Smooth muscle cell (in vitro differentiated cells): ENCODE data around the gene DESI1. TPM values are rescaled to one million over a fixed set of nuclear protein-coding genes. Genes with fewer than 3 reads are reported as not detected.

Experiments
- DNase-seq: peaks from one replicate; lab custom pipeline; 2025; ENCODE audit not compliant: unreplicated experiment; lab: John Stamatoyannopoulos, UW
- H2AFZ ChIP-seq: fragments of 200-600 bp; sonication (generic); 2 replicates; pipeline ENCODE4 v1.6.0; 2016; ENCODE audit warnings: antibody characterized with exemption, low read depth, mild to moderate bottlenecking
- H3F3A ChIP-seq: fragments of 200-600 bp; sonication (generic); 2 replicates; pipeline ENCODE4 v1.6.0; 2017; ENCODE audit warnings: antibody characterized with exemption, low read depth
- H3K27ac ChIP-seq: fragments of 200-600 bp; sonication (generic); 2 replicates; pipeline ENCODE4 v1.5.1; 2016; ENCODE audit warnings: low read depth, mild to moderate bottlenecking
- H3K27me3 ChIP-seq: fragments of 200-600 bp; sonication (generic); 2 replicates; pipeline ENCODE4 v1.6.1; 2016; ENCODE audit warnings: low read depth, mild to moderate bottlenecking
- H3K36me3 ChIP-seq: fragments of 200-600 bp; sonication (generic); 2 replicates; pipeline ENCODE4 v1.5.1; 2016; ENCODE audit warnings: low read depth
- H3K4me1 ChIP-seq: fragments of 200-600 bp; sonication (generic); 2 replicates; pipeline ENCODE4 v1.5.1; 2016; ENCODE audit warnings: low read depth
- H3K4me2 ChIP-seq: fragments of 200-600 bp; sonication (generic); 2 replicates; pipeline ENCODE4 v1.6.0; 2016; ENCODE audit warnings: mild to moderate bottlenecking
- H3K4me3 ChIP-seq: fragments of 200-600 bp; sonication (generic); 2 replicates; pipeline ENCODE4 v1.5.1; 2016; ENCODE audit warnings: mild to moderate bottlenecking
- H3K79me2 ChIP-seq: fragments of 200-600 bp; sonication (generic); 2 replicates; pipeline ENCODE4 v1.6.0; 2016; ENCODE audit warnings: low read depth, mild to moderate bottlenecking
- H3K9ac ChIP-seq: fragments of 200-600 bp; sonication (generic); 2 replicates; pipeline ENCODE4 v1.6.0; 2016; ENCODE audit warnings: low read depth
- H3K9me3 ChIP-seq: fragments of 200-600 bp; sonication (generic); replicated peaks from 2 replicates; pipeline ENCODE4 v1.5.1; 2016; ENCODE audit warnings: low read depth
- H4K20me1 ChIP-seq: fragments of 200-600 bp; sonication (generic); 2 replicates; pipeline ENCODE4 v1.6.0; 2016; ENCODE audit warnings: low read depth
- CTCF ChIP-seq: fragments of 200-600 bp; sonication (generic); IDR thresholded peaks from 2 replicates; pipeline ENCODE4 v1.5.1; 2017; ENCODE audit warnings: borderline replicate concordance, mild to moderate bottlenecking, antibody characterized with exemption; ENCODE audit not compliant: insufficient read depth, poor library complexity, severe bottlenecking
- WGBS: methylation state at CpG from one replicate; pipeline ENCODE4 v1.1.7; 2016; ENCODE audit warnings: low lambda C conversion rate; 5-methylcytosine and 5-hydroxymethylcytosine counted together
- polyA plus RNA-seq: library from polyadenylated mRNA; unstranded; fragments of >200 nt; fragmentation: Nextera tagmentation; extraction: Ambion mirVana; gene quantifications from 2 replicates; pipeline ENCODE4 v1.2.1, GENCODE V29; 2016
- total RNA-seq: library from RNA; depleted of rRNA; stranded (reverse); fragments of >200 nt; gene quantifications from 2 replicates; pipeline ENCODE4 v1.2.3, GENCODE V29; 2014

DESI1 gene
- total and polyA plus RNA-seq, 2 experiments from 2014 or later, result 14.3 to 16.9 TPM

DNA sequence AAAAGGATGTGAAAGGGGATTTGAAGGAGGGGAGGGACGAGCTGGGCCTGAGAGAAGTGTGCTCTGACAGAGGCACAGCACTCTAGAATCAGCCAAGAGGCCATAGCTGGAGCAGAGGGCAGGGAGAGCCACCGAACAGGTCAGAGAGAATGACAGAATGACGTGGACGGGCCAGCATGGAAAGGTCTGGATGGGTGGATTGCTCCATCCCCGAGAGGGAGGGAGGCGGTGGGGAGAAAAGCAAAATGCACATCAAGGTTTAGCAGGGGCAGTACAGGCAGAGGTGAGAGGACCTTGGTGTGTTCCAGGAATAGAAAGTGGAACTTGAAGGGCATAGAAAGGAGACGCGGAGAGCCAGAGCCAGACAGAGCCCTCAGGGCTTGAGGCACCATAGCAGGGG lies 38.1 kb downstream of the DESI1 start:
- Histone ChIP-seq H3K36me3 (no peaks in the 10 kb centered on the region), H3K27me3 (no peaks in the 10 kb centered on the region), H3F3A (no peaks in the 10 kb centered on the region), H3K4me2 (no peak overlapping the region), H3K27ac (no peak overlapping the region), H3K4me1 (no peaks in the 10 kb centered on the region), H3K4me3 (no peak overlapping the region), H4K20me1 (peaks cover 9% of the 10 kb centered on the region), H3K79me2 (peaks cover 8% of the 10 kb centered on the region), H2AFZ (no peak overlapping the region), H3K9me3 (no peaks in the 10 kb centered on the region), H3K9ac (no peak overlapping the region)
- 85% methylated on average over 8 of the region's 8 CpGs for WGBS
- DNase-seq, result no peak
- TF ChIP-seq CTCF, result no peak

DNA sequence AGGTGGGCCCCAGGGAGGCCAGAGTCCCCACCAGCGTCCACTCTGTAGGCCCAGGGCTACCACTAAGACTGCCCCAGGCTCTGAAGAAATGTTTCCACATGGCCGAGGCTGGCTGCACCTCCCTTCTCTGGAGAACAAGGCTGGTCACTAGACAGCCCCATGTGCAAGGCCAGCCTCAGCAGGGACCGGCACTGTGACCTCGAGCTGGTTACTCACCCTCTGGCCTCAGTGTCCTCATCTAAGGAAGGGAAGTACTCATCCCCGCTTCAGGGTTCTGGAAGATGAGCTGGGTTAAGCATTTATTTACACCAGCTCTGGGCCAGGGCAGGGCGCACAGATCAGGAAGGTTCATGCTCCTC lies 40.9 kb downstream of the DESI1 start:
- H3K36me3 ChIP-seq, result no peaks in the 10 kb centered on the region

GRCh38 chr22:41579297-41579996 lies 41.4 kb downstream of the DESI1 start:
- TF ChIP-seq CTCF, result no peak
- no peak overlapping the region for H3K4me3 ChIP-seq

More for the DNA sequence above, 40.9 kb downstream of the DESI1 start:
- Histone ChIP-seq H3K27me3 (no peaks in the 10 kb centered on the region), H3K4me1 (no peaks in the 10 kb centered on the region), H3K9ac (no peak overlapping the region), H3F3A (no peaks in the 10 kb centered on the region), H4K20me1 (peaks cover 7% of the 10 kb centered on the region), H3K9me3 (no peaks in the 10 kb centered on the region), H2AFZ (no peak overlapping the region), H3K27ac (no peak overlapping the region), H3K4me3 (no peak overlapping the region), H3K4me2 (no peak overlapping the region), H3K79me2 (no peaks in the 10 kb centered on the region)
- 96% methylated on average over 6 of the region's 6 CpGs for WGBS
- no peak for TF ChIP-seq CTCF
- DNase-seq, result no peak

GRCh38 chr22:41578818-41579217 lies 42.0 kb downstream of the DESI1 start:
- H2AFZ ChIP-seq, result no peak overlapping the region
- H3K79me2 ChIP-seq, result no peaks in the 10 kb centered on the region
- no peak for TF ChIP-seq CTCF
- H3K4me2 ChIP-seq, result no peak overlapping the region
- no peaks in the 10 kb centered on the region for H3K36me3 ChIP-seq
- H4K20me1 ChIP-seq, result no peaks in the 10 kb centered on the region
- H3K9me3 ChIP-seq, result no peaks in the 10 kb centered on the region
- WGBS, result 98% methylated on average over 9 of the region's 9 CpGs
- H3K9ac ChIP-seq, result no peak overlapping the region
- no peak for DNase-seq
- no peaks in the 10 kb centered on the region for H3K4me1 ChIP-seq
- no peak overlapping the region for H3K27ac ChIP-seq
- H3F3A ChIP-seq, result no peaks in the 10 kb centered on the region
- no peaks in the 10 kb centered on the region for H3K27me3 ChIP-seq
- H3K4me3 ChIP-seq, result no peak overlapping the region

More at GRCh38 chr22:41579297-41579996, 41.4 kb downstream of the DESI1 start:
- no peaks in the 10 kb centered on the region for H3K4me1 ChIP-seq
- no peaks in the 10 kb centered on the region for H3K9me3 ChIP-seq
- no peak overlapping the region for H3K27ac ChIP-seq
- H3K4me2 ChIP-seq, result no peak overlapping the region
- no peak overlapping the region for H3K9ac ChIP-seq
- no peaks in the 10 kb centered on the region for H3K36me3 ChIP-seq
- H3K27me3 ChIP-seq, result no peaks in the 10 kb centered on the region
- H4K20me1 ChIP-seq, result peaks cover 2% of the 10 kb centered on the region
- no peaks in the 10 kb centered on the region for H3F3A ChIP-seq
- 96% methylated on average over 11 of the region's 12 CpGs for WGBS
- no peaks in the 10 kb centered on the region for H3K79me2 ChIP-seq
- DNase-seq, result no peak
- no peak overlapping the region for H2AFZ ChIP-seq
